GM23248 (cell line): Measurements from ENCODE around the gene NFKBIB.

Experiments
- EZH2 ChIP-seq: fragments of 200-600 bp; sonication (generic); IDR thresholded peaks from 2 replicates; pipeline ENCODE4 v1.6.1; 2018; ENCODE audit warnings: antibody characterized with exemption, mild to moderate bottlenecking; ENCODE audit not compliant: insufficient read depth, poor library complexity, severe bottlenecking
- EZH2phosphoT487 ChIP-seq: fragments of 200-600 bp; sonication (generic); IDR thresholded peaks from 2 replicates; pipeline ENCODE4 v1.6.1; 2018; ENCODE audit warnings: antibody characterized with exemption, moderate library complexity, mild to moderate bottlenecking, low read depth; ENCODE audit not compliant: insufficient read depth

- no peak for TF ChIP-seq EZH2
- no peak for TF ChIP-seq EZH2phosphoT487
Observed at GRCh38 chr19:38949580-38950367, 50.0 kb downstream of the NFKBIB start.
